ENCODE measurements around the gene CSRP1.

DNA sequence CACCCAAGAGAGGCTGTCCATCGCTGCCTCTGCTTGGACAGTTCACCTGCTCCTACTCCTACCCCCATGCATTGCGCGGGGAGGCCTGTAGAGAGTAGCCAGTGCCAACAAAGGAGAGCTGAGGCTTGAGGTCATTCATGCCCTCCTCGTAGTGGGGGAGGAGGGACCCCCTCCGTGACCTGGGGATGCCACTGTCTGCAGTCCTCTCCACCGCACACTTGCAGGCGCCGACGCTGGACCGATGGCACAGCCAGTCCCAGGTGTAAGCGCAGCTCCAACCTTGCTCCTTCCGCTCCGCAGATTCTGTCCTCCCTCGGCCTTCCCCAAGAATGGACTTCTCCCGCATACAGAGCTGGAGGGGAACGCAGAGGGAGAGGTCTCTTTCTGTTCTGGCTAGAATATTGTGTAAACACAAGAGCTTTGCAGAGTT, 37.3 kb downstream of the CSRP1 start:
- TF ChIP-seq, protein P1, sequence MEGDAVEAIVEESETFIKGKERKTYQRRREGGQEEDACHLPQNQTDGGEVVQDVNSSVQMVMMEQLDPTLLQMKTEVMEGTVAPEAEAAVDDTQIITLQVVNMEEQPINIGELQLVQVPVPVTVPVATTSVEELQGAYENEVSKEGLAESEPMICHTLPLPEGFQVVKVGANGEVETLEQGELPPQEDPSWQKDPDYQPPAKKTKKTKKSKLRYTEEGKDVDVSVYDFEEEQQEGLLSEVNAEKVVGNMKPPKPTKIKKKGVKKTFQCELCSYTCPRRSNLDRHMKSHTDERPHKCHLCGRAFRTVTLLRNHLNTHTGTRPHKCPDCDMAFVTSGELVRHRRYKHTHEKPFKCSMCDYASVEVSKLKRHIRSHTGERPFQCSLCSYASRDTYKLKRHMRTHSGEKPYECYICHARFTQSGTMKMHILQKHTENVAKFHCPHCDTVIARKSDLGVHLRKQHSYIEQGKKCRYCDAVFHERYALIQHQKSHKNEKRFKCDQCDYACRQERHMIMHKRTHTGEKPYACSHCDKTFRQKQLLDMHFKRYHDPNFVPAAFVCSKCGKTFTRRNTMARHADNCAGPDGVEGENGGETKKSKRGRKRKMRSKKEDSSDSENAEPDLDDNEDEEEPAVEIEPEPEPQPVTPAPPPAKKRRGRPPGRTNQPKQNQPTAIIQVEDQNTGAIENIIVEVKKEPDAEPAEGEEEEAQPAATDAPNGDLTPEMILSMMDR (IDR thresholded peaks at IDR 0.05; ENCODE audit: insufficient read depth, low read length, poor library complexity, severe bottlenecking), result no peak
- TF ChIP-seq EZH2phosphoT487 (conservative IDR thresholded peaks at IDR 0.05; ENCODE audit: low read length), result no peak
